Measurements from ENCODE around the gene PREX1.
"Not testable (repeated sequence)": the region's sequence is repeated elsewhere in the genome, so short reads cannot be mapped to it uniquely, and the experiment has no call there.

The PREX1 gene

GRCh38 chr20:48771542-48771941 lies 56.3 kb downstream of the PREX1 start:
- no peak for DNase-seq

- DNase-seq: no peak
Observed at GRCh38 chr20:48770700-48771442, 56.9 kb downstream of the PREX1 start.

- DNase-seq: no peak
Observed at GRCh38 chr20:48769069-48769983, 58.5 kb downstream of the PREX1 start.

GRCh38 chr20:48766961-48767960 lies 60.5 kb downstream of the PREX1 start:
- no peak for DNase-seq

- no peak for DNase-seq
Observed at GRCh38 chr20:48766205-48766604, 61.6 kb downstream of the PREX1 start.

- DNase-seq: no peak
Observed at GRCh38 chr20:48765359-48765758, 62.4 kb downstream of the PREX1 start.

- no peak for DNase-seq
Observed at GRCh38 chr20:48763216-48763914, 64.4 kb downstream of the PREX1 start.

- no peak for DNase-seq
Observed at GRCh38 chr20:48761874-48762273, 65.9 kb downstream of the PREX1 start.

- DNase-seq: no peak
Observed at GRCh38 chr20:48761023-48761785, 66.6 kb downstream of the PREX1 start.

- no peak for DNase-seq
Observed at GRCh38 chr20:48760403-48760983, 67.3 kb downstream of the PREX1 start.

GRCh38 chr20:48759631-48760245 lies 68.1 kb downstream of the PREX1 start:
- DNase-seq: no peak

GRCh38 chr20:48758206-48758820 lies 69.5 kb downstream of the PREX1 start:
- no peak for DNase-seq

GRCh38 chr20:48756774-48757173 lies 71.0 kb downstream of the PREX1 start:
- DNase-seq: not testable (repeated sequence)

- DNase-seq: no peak
Observed at GRCh38 chr20:48754292-48754691, 73.5 kb downstream of the PREX1 start.

- DNase-seq: no peak
Observed at GRCh38 chr20:48752963-48753362, 74.8 kb downstream of the PREX1 start.

- no peak for DNase-seq
Observed at GRCh38 chr20:48751871-48752270, 75.9 kb downstream of the PREX1 start.

- no peak for DNase-seq
Observed at GRCh38 chr20:48750941-48751635, 76.7 kb downstream of the PREX1 start.

- no peak for DNase-seq
Observed at GRCh38 chr20:48750376-48750775, 77.4 kb downstream of the PREX1 start.

GRCh38 chr20:48749437-48749836 lies 78.4 kb downstream of the PREX1 start:
- DNase-seq: no peak
